Upper lobe of left lung (tissue), 6 donors: ENCODE results near the gene CLNS1A. TPM values are rescaled to one million over a fixed set of nuclear protein-coding genes. Genes with fewer than 3 reads are reported as not detected.
"Not testable (repeated sequence)": the region's sequence is repeated elsewhere in the genome, so short reads cannot be mapped to it uniquely, and the experiment has no call there.

Source experiments
- ATAC-seq, 2 donors: fragments of 200-7000 bp; cut with Tn5 transposase; one replicate each; pipeline ENCODE4 v1.9.1; 2022; ENCODE audit warnings: mild to moderate bottlenecking in 2 of 2, moderate library complexity in 2 of 2; ENCODE audit not compliant: low FRiP score in 2 of 2
- DNase-seq, 2 donors: peaks; one replicate each; pipeline ENCODE4 v3.0.0-alpha.2; 2019 to 2020
- H3K27ac ChIP-seq, 4 donors: fragments of 200-600 bp; sonication (generic); one replicate each; pipeline ENCODE4 v1.5.1; 2016 to 2019
- H3K27me3 ChIP-seq, 4 donors: fragments of 200-600 bp; sonication (generic); one replicate each; pipeline ENCODE4 v1.5.1; 2017 to 2019
- H3K36me3 ChIP-seq, 4 donors: fragments of 200-600 bp; sonication (generic); one replicate each; pipeline ENCODE4 v1.5.1; 2016 to 2019
- H3K4me1 ChIP-seq, 4 donors: fragments of 200-600 bp; sonication (generic); one replicate each; pipeline ENCODE4 v1.5.1; 2018 to 2019
- H3K4me3 ChIP-seq, 4 donors: fragments of 200-600 bp; sonication (generic); one replicate each; pipeline ENCODE4 v1.5.1; 2017 to 2019; ENCODE audit warnings: mild to moderate bottlenecking in 2 of 4, moderate library complexity in 1 of 4
- H3K9me3 ChIP-seq, 4 donors: fragments of 200-600 bp; sonication (generic); one replicate each; pipeline ENCODE4 v1.5.1; 2018 to 2019
- CTCF ChIP-seq, 6 experiments: fragments of 450-650 bp in 4 of 6; fragments of 200-600 bp in 2 of 6; sonication (generic) in 2 of 6; IDR thresholded peaks; one replicate each; pipeline ENCODE4 v1.5.1; 2016 to 2019; ENCODE audit warnings: antibody characterized with exemption in 6 of 6
- EP300 ChIP-seq, 4 donors: sonication (generic); formaldehyde crosslinking; IDR thresholded peaks; one replicate each; pipeline ENCODE4 v1.5.1; 2017; ENCODE audit warnings: antibody characterized with exemption in 4 of 4, control low read depth in 2 of 4
- POLR2A ChIP-seq, 4 donors: fragments of 450-650 bp; IDR thresholded peaks; one replicate each; pipeline ENCODE4 v1.5.1; 2016 to 2017; ENCODE audit warnings: antibody characterized with exemption in 4 of 4, mild to moderate bottlenecking in 2 of 4
- POLR2AphosphoS5 ChIP-seq, 2 donors: sonication (generic); formaldehyde crosslinking; IDR thresholded peaks; one replicate each; pipeline ENCODE4 v1.5.1; 2017; ENCODE audit warnings: antibody characterized with exemption in 2 of 2
- WGBS, 2 donors: methylation state at CpG; one replicate each; pipeline ENCODE4 v1.1.5; 2017 to 2018; 5-methylcytosine and 5-hydroxymethylcytosine counted together
- small RNA-seq, 4 donors: library from RNA; depleted of rRNA; stranded (forward); fragments of <200 nt; gene quantifications; one replicate each; pipeline ENCODE3, GENCODE V24; 2016
- total RNA-seq, 6 donors: library from RNA; depleted of rRNA in 4 of 6; stranded (reverse); fragments of >200 nt in 4 of 6; gene quantifications; one replicate each; pipeline versions ENCODE4 v1.1.0 to v1.2.1, GENCODE V29; 2016 to 2021
- donor health status: DM: no; HTN: no; CAD: no; lungs with moderate emphysema.
- donor health status: DM: no; HTN: yes; CAD: no; lungs with severe emphysema.

The CLNS1A gene
- total RNA-seq, 6 donors from 2014 or later = 32.5 to 72.3 (median 54.9) TPM

DNA sequence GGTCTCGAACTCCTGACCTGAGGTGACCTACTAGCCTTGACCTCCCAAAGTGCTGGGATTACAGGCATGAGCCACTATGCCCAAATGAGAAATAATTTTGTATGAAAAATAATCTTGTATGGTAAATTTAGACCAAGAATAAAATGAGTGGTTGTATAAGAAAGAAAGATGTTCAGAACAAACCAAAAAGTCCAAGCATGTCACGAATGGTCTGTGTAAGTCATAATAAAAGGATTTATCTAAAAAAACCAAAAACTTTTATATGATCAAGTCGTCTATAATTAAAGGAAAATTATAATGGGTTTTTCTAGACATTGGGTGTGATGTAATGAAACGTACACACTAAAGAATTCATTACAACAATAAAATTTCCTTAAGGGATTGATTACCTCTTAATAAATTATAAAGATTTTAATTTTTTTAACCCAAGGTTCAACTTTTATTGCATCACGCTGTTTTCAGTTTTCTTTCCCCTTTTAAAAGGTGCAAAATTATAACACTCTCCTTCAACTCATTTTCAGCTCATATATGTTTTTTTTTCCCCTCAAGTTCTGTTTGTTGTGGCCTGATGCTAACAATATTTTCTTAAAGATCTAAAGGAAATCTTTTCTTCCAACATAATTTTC is 56.8 kb downstream of the CLNS1A start:
- Histone ChIP-seq H3K27ac (no peak overlapping the region), H3K36me3 (no peaks in the 10 kb centered on the region), H3K4me3 (no peak overlapping the region), H3K9me3 (peaks cover 0 to 5% (median 0%) of the 10 kb centered on the region in 4 donors), H3K4me1 (no peaks in the 10 kb centered on the region), H3K27me3 (no peaks in the 10 kb centered on the region)
- no peak for DNase-seq
- WGBS, 2 donors = 81 to 86% methylated on average over 5 of the region's 5 CpGs
- no peak for ATAC-seq
- no peak for TF ChIP-seq POLR2AphosphoS5 (IDR thresholded peaks at IDR 0.05)
- TF ChIP-seq EP300 (IDR thresholded peaks at IDR 0.05) = no peak
- no peak for TF ChIP-seq CTCF (IDR thresholded peaks at IDR 0.05)
- TF ChIP-seq POLR2A (IDR thresholded peaks at IDR 0.05) = no peak

DNA sequence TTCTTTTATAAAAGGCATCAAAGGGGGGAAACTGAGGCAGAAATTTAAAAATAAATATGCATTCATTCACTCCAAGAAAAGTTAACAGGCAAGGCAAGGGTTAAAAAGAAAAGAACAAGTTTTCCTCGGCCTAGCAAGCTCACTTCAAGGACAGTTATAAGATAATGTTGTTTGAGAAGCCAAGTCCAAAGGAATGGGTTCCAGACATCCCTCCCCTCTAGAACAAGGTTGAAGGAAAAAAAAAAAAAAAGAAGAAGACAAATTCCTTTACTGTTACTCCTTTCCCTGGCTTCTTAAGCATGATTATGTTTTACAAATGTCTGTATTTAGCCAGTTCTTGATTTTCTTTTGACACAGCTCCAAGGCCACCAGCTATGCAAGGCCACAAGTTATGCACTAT is 62.2 kb downstream of the CLNS1A start:
- H3K4me3 ChIP-seq, H3K4me1 ChIP-seq, DNase-seq, H3K9me3 ChIP-seq, ATAC-seq, H3K36me3 ChIP-seq, H3K27ac ChIP-seq, H3K27me3 ChIP-seq: not testable (repeated sequence)
- WGBS, 2 donors = 9 to 21% methylated on average over 1 of the region's 1 CpG

DNA sequence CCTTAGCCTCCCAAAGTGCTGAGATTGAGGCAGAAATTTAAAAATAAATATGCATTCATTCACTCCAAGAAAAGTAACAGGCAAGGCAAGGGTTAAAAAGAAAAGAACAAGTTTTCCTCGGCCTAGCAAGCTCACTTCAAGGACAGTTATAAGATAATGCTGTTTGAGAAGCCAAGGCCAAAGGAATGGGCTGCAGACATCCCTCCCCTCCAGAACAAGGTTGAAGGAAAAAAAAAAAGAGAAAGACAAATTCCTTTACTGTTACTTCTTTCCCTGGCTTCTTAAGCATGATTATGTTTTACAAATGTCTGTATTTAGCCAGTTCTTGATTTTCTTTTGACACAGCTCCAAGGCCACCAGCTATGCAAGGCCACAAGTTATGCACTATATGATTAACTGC is 66.7 kb downstream of the CLNS1A start:
- H3K36me3 ChIP-seq = not testable (repeated sequence)

DNA sequence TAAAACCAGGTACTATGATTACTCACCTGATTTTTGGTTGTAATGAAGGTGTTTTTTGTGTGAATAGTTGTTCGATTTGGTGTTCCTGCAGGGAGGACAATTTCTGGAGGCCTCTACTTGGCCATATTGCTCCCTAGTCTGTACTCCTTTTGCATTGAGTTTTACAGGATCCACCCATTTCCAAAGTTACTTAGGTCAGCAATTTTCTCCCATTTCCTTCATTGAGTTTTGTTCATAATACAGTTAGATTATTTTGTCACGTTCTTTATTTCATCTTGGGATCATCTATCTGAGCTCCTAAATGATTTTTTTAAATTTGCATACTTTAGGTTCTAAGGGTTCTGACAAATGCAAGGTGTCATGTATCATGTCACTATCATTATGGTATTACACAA is 67.9 kb downstream of the CLNS1A start:
- no peak for TF ChIP-seq POLR2A (IDR thresholded peaks at IDR 0.05)
- TF ChIP-seq EP300 (IDR thresholded peaks at IDR 0.05) = no peak
- TF ChIP-seq POLR2AphosphoS5 (IDR thresholded peaks at IDR 0.05) = no peak
- no peak overlapping the region for H3K27ac ChIP-seq
- no peaks in the 10 kb centered on the region for H3K9me3 ChIP-seq
- DNase-seq (no peak), ATAC-seq (no peak)
- WGBS, 2 donors = 88 to 91% methylated on average over 2 of the region's 2 CpGs
- H3K4me3 ChIP-seq = no peak overlapping the region
- no peaks in the 10 kb centered on the region for H3K4me1 ChIP-seq
- no peaks in the 10 kb centered on the region for H3K36me3 ChIP-seq
- no peaks in the 10 kb centered on the region for H3K27me3 ChIP-seq

More for the DNA sequence above, 66.7 kb downstream of the CLNS1A start:
- H3K4me3 ChIP-seq, H3K4me1 ChIP-seq, DNase-seq, H3K27me3 ChIP-seq, H3K9me3 ChIP-seq, ATAC-seq, H3K27ac ChIP-seq: not testable (repeated sequence)
- WGBS, 2 donors = 17 to 36% methylated on average over 1 of the region's 1 CpG

DNA sequence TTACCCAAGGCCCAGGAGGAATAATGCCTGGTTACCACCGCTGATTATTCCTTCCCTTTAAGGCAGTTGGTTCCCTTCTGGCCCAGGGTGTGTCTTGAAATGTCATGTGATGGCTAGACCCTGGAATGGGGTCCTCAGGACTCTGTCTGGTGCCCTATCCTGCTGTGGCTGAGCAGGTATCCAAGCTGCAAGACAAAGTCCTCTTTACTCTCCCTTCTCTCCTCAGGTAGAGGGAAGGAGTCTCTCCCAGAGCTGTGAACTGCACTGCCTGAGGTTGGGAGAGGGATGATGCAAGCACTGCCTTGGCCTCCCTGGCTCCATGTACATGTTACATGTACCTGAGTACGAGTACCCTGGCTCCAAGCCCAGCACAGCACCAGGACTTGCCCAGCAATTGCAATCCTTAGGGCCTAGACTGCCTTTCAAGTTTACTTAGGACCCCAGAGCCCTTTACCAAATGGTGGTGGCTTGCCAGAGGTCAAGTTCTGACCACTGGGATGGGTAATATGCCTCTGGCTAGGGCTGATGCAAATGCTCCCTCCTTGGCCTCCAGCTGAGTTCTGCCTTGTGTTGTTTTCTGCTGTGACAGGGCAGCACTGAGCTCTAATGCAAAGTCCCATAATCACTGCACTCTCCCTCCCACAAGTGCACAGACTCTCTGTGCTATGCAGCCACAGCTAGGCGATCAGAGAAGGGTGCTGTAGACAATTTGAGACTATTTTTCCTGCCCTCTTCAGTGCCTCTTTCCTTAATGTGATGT is 68.5 kb downstream of the CLNS1A start:
- no peaks in the 10 kb centered on the region for H3K4me1 ChIP-seq
- no peak for ATAC-seq
- H3K9me3 ChIP-seq = no peaks in the 10 kb centered on the region
- no peak for DNase-seq
- no peak overlapping the region for H3K27ac ChIP-seq
- no peak overlapping the region for H3K4me3 ChIP-seq
- H3K36me3 ChIP-seq = no peaks in the 10 kb centered on the region
- 73 to 95% methylated on average over 2 to 3 of the region's 3 CpGs for WGBS, 2 donors
- no peaks in the 10 kb centered on the region for H3K27me3 ChIP-seq
- TF ChIP-seq CTCF (IDR thresholded peaks at IDR 0.05) (no peak), EP300 (IDR thresholded peaks at IDR 0.05) (no peak), POLR2A (IDR thresholded peaks at IDR 0.05) (no peak), POLR2AphosphoS5 (IDR thresholded peaks at IDR 0.05) (no peak)

DNA sequence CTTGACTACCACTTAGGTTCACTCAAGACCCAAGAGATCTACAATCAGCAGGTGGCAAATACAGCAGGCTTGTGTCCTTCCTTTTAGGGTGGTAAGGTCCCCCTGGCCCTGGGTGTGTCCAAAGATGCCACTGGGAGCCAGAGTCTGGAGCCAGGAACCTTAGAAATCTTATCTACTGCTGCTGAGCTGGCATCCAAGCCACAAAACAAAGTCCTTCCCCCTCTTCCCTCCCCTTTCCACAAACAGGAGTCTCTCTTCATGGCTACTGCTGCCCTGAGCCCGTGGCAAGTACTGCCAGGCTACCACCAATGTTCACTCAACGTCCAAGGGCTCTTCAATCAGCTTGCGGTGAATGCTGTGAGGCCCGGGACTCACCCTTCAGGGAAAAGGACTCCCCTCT is 69.3 kb downstream of the CLNS1A start:
- Histone ChIP-seq H3K9me3 (no peaks in the 10 kb centered on the region), H3K4me3 (no peak overlapping the region), H3K27me3 (no peaks in the 10 kb centered on the region), H3K4me1 (no peaks in the 10 kb centered on the region), H3K36me3 (no peaks in the 10 kb centered on the region), H3K27ac (no peak overlapping the region)
- DNase-seq = no peak
- ATAC-seq = no peak
- TF ChIP-seq CTCF (IDR thresholded peaks at IDR 0.05) (no peak), EP300 (IDR thresholded peaks at IDR 0.05) (no peak), POLR2A (IDR thresholded peaks at IDR 0.05) (no peak), POLR2AphosphoS5 (IDR thresholded peaks at IDR 0.05) (no peak)
- 90 to 92% methylated on average over 3 to 4 of the region's 4 CpGs for WGBS, 2 donors

Small RNA genes lying within 50 kb of the gene (small RNA-seq; reads per million reads assigned to genes)
- 0 reads per million in 4 donors for gene RNU7-59P

Other genes starting within 250 kb of the CLNS1A start
- gene PAK1, start 163.7 kb downstream of the CLNS1A start, total RNA-seq = 10 to 100 TPM; 14.9 to 49.2 (median 30.1) TPM
- under 1 TPM in 4 of 6 donors, not detected in 2; 0.49 to 0.91 (median 0.60) TPM for gene AQP11, start 47.8 kb downstream of the CLNS1A start, total RNA-seq
- 100 to 1,000 TPM in 1 of 6 donors, 10 to 100 TPM in 5; 36.2 to 136 (median 71.2) TPM for gene RSF1, start 182.9 kb upstream of the CLNS1A start, total RNA-seq
- 10 to 100 TPM in 5 of 6 donors, not detected in 1; 26.2 to 36.1 (median 29.3) TPM for gene AAMDC, start 183.3 kb upstream of the CLNS1A start, total RNA-seq